ENCODE results near the gene SHISAL1. TPM values are rescaled to one million over a fixed set of nuclear protein-coding genes. Genes with fewer than 3 reads are reported as not detected.
A peak's percentile ranks its signal among the peaks of the same experiment; 100 is the strongest.

The SHISAL1 gene
- total and polyA plus RNA-seq, 5 donors: 1.0 to 5.8 (median 1.3) TPM

DNA sequence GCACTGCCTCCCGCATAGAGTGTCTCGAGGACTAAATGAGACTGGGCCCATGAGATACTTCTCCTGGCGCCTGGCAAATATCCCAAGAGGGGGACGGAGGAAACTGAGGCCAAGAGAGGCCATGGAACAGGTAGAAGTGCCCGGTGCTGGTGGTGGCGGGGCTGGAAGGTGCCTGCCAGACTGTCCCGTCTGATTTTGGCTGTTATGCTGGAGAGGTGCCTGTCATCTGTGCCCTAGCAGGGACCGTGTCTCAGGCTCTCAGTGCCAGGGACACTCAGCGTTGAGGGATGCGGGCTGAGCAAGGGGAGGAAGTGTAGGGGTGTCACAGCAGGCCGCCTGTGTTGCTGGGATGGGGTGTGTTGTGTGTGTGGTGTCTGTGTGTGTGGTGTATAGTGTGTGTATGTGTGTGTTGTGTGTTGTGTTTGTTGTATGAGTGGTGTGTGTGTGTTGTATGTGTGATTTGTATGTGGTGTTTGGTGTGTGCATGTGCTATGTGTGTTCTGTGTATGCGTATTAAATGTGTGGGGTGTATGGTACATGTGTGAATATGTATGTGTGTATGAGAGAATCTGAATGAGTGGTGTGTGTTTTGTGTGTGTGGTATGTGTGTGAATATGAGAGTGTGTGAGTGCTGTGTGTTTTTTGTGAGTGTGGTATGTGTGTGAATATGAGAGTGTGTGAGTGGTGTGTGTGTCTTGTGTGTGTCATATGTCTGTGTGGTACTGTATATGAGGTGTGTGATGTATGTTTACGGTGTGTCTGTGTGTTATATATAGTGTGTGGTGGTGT lies 21.3 kb upstream of the SHISAL1 start:
- ATAC-seq: no peak
- no peaks in the 10 kb centered on the region for H3K27me3 ChIP-seq (ENCODE audit: control insufficient read depth, insufficient read depth)

GRCh38 chr22:44332946-44333345 lies 20.2 kb upstream of the SHISAL1 start:
- ATAC-seq: no peak
- DNase-seq: peak in 1 of 3 donors; percentile 46
- Histone ChIP-seq H3K27ac (ENCODE audit: low read length) (no peak overlapping the region), H3K9me3 (ENCODE audit: control insufficient read depth, low read length) (no peaks in the 10 kb centered on the region), H3K27me3 (ENCODE audit: control insufficient read depth, insufficient read depth) (no peaks in the 10 kb centered on the region), H3K4me3 (ENCODE audit: low read length) (no peak overlapping the region), H3K4me1 (ENCODE audit: control insufficient read depth, insufficient read depth, low read length) (no peaks in the 10 kb centered on the region)
- intact Hi-C loops (cut with DNase I): loop anchor here in 1 of 4 donors (10.0 kb wide), 2 partner anchors 292 to 338 kb away; no protein-coding TSS in a partner anchor
- 83% methylated on average over 8 of the region's 8 CpGs for WGBS

More for the DNA sequence above, 21.3 kb upstream of the SHISAL1 start:
- Histone ChIP-seq H3K9me3 (ENCODE audit: control insufficient read depth, low read length) (no peaks in the 10 kb centered on the region), H3K4me3 (ENCODE audit: low read length) (no peak overlapping the region), H3K4me1 (ENCODE audit: control insufficient read depth, insufficient read depth, low read length) (no peaks in the 10 kb centered on the region), H3K27ac (ENCODE audit: low read length) (no peak overlapping the region)
- DNase-seq: peak in 1 of 3 donors; percentile 56
- 75% methylated on average over 13 of the region's 13 CpGs for WGBS
- intact Hi-C loops (cut with DNase I): loop anchor here in 1 of 4 donors (10.0 kb wide), 2 partner anchors 291 to 339 kb away; no protein-coding TSS in a partner anchor

DNA sequence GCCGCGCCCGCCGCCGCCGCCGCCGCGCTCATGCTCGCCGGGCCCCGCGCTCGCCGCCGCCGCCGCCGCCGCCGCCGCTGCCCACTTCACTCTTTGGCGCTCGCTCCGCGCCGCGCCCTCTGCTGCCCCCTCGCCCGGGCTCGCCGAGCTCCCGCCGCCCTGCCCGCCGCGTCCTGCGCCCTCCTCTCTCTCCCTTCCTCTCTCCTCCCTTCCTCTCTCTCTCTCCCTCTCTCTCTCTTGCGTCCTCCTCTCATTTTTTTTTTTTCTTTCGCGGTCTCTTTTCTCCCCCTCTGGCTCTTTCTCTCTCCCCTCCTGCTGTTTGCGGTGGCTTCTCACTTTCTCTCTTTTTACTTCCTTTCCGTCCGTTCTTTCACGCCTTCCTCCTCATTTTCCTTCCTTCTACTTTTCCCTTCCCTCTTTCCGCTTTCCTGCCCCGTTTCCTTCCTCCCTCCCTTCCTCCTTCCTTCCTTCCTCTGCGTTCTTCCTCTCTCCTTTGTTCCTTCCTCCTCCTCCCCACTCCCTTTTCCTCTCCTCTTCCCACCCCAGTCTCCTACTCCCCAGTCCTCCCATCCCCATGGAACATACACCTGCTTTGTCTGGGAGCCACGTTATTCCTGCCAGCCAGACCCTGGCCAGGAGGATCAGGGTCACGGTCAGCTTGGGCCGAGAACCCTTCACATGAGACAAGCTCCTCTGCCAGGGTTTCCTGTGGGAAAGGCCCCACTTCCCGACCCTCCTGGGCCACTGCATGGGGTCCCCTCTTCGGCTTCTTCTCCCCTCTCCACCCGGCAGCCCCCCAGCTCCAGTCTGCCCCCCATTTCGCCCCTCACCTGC lies 19.3 kb upstream of the SHISAL1 start:
- no peaks in the 10 kb centered on the region for H3K4me1 ChIP-seq (ENCODE audit: control insufficient read depth, insufficient read depth, low read length)
- intact Hi-C loops (cut with DNase I): loop anchor here in 1 of 4 donors (10.0 kb wide), 2 partner anchors 293 to 337 kb away; no protein-coding TSS in a partner anchor
- 10% methylated on average over 54 of the region's 55 CpGs for WGBS
- DNase-seq: peak in 2 of 3 donors; percentile 70 to 80
- peak overlapping the region; percentile 64 for H3K4me3 ChIP-seq (ENCODE audit: low read length)
- H3K27ac ChIP-seq (ENCODE audit: low read length): no peak overlapping the region
- no peaks in the 10 kb centered on the region for H3K9me3 ChIP-seq (ENCODE audit: control insufficient read depth, low read length)
- peak in 1 of 2 donors; percentile 24 for ATAC-seq
- H3K27me3 ChIP-seq (ENCODE audit: control insufficient read depth, insufficient read depth): no peaks in the 10 kb centered on the region

DNA sequence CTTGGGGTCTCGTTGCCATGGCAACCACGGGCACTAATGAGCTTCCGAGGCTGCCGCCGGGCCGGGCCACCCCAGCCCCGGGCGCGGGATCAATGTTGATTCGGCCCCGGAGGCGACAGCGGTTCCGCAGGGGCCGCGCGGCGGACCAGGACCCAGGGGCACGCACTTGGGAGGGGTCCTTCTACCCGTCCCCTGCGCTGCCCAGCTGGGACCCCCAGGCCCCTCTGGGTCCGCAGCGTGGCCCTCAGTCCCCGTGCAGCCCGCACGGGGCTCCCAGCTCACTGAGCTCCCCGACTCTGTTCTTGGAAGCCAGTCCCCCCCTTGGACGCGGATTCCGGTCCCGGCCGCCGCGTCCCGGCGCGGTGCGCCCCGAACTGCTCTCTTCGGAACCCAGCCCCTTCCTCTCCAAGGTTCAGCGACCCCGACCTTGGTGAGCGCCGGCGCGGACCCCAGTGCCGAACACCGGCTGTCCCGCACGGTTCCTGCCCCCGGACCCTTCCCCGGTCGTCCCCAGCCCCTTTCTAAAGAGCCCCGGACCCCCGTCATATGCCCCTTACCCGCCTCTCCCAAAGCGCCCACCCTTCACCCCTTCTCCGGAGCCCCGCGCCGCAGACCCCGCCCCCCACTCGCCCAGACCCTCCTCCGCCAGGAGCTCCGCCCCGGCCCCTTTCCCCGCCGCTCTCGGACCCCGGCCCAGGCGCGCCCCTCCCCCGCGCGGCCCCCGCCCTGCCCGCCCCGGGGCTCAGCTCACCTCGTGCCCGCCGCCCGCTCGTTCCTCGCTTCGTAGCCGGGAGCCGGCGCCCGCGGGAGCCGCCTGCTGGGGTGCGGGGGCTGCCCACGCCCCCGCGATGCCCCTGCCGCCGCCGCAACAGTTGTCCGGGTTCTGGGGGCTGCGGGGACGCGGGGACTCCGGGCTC lies 18.3 kb upstream of the SHISAL1 start:
- peak in 1 of 3 donors; percentile 56 for DNase-seq
- no peak overlapping the region for H3K27ac ChIP-seq (ENCODE audit: low read length)
- no peaks in the 10 kb centered on the region for H3K27me3 ChIP-seq (ENCODE audit: control insufficient read depth, insufficient read depth)
- H3K9me3 ChIP-seq (ENCODE audit: control insufficient read depth, low read length): no peaks in the 10 kb centered on the region
- peak overlapping the region; percentile 64 for H3K4me3 ChIP-seq (ENCODE audit: low read length)
- no peaks in the 10 kb centered on the region for H3K4me1 ChIP-seq (ENCODE audit: control insufficient read depth, insufficient read depth, low read length)
- ATAC-seq: no peak
- WGBS: 3% methylated on average over 103 of the region's 103 CpGs
- intact Hi-C loops (cut with DNase I): loop anchor here in 1 of 4 donors (10.0 kb wide), 2 partner anchors 294 to 336 kb away; no protein-coding TSS in a partner anchor

DNA sequence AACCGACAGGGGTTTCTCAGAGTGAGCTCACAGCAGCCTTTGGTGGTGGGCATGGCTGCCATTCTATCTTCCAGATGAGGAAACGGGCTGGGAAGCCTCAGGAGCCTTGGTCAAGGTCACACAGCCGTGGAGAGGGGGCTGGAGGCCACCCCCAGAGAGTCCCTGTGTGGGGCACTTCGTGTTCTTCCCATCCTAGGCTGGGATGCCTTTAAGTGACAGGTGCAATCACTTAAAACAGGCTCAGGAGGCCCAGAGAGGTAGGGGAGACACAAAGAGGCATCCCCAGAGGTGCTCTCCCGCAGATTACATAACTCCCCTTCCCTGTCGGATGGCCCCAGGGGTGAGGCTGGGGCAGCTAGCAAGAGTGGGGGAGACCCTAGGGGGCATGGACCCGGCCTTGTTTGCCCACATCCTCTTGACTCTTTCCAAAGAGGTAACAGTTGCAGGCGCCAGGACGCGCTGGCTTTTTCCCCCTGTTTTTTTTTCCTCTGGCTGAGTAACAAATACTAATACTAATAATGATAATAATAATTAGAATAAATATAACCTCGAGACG lies 17.5 kb upstream of the SHISAL1 start:
- no peak overlapping the region for H3K4me3 ChIP-seq (ENCODE audit: low read length)
- intact Hi-C loops (cut with DNase I): loop anchor here in 1 of 4 donors (10.0 kb wide), 2 partner anchors 295 to 335 kb away; no protein-coding TSS in a partner anchor
- WGBS: 45% methylated on average over 12 of the region's 12 CpGs
- no peaks in the 10 kb centered on the region for H3K9me3 ChIP-seq (ENCODE audit: control insufficient read depth, low read length)
- H3K27ac ChIP-seq (ENCODE audit: low read length): no peak overlapping the region
- peak in 1 of 3 donors; percentile 16 for DNase-seq
- no peak for ATAC-seq
- H3K4me1 ChIP-seq (ENCODE audit: control insufficient read depth, insufficient read depth, low read length): no peaks in the 10 kb centered on the region
- no peaks in the 10 kb centered on the region for H3K27me3 ChIP-seq (ENCODE audit: control insufficient read depth, insufficient read depth)

GRCh38 chr22:44329179-44329796 lies 16.5 kb upstream of the SHISAL1 start:
- Histone ChIP-seq H3K4me3 (ENCODE audit: low read length) (no peak overlapping the region), H3K27me3 (ENCODE audit: control insufficient read depth, insufficient read depth) (no peaks in the 10 kb centered on the region), H3K4me1 (ENCODE audit: control insufficient read depth, insufficient read depth, low read length) (no peaks in the 10 kb centered on the region), H3K27ac (ENCODE audit: low read length) (no peak overlapping the region), H3K9me3 (ENCODE audit: control insufficient read depth, low read length) (no peaks in the 10 kb centered on the region)
- intact Hi-C loops (cut with DNase I): no loop called here
- peak in 1 of 3 donors; percentile 26 for DNase-seq
- WGBS: 61% methylated on average over 17 of the region's 17 CpGs
- ATAC-seq: no peak

DNA sequence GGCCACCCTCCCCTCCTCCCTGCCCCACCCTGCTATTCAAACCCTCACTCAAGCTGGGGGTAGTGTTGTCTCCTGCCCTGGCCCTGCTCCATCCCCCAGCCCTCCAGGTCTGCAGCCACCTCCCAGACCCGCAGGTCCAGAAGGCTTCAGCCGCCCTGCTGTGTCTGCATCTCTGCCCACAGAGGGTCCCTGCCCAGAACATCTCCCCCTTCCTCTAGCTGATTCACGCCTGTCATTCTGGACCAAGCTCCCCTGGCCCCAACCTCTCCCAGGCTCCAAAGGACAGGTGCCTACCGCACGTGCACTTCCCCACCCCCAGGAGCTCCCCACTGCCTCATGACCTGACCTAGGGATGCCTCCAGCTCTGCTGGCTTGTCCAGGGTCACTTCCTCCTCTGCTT lies 16.0 kb upstream of the SHISAL1 start:
- WGBS: 90% methylated on average over 5 of the region's 5 CpGs
- no peak overlapping the region for H3K4me3 ChIP-seq (ENCODE audit: low read length)
- H3K27ac ChIP-seq (ENCODE audit: low read length): no peak overlapping the region
- H3K9me3 ChIP-seq (ENCODE audit: control insufficient read depth, low read length): no peaks in the 10 kb centered on the region
- no peak for DNase-seq
- H3K27me3 ChIP-seq (ENCODE audit: control insufficient read depth, insufficient read depth): no peaks in the 10 kb centered on the region
- no peak for ATAC-seq
- no peaks in the 10 kb centered on the region for H3K4me1 ChIP-seq (ENCODE audit: control insufficient read depth, insufficient read depth, low read length)
- intact Hi-C loops (cut with DNase I): no loop called here

GRCh38 chr22:44328326-44328725 lies 15.6 kb upstream of the SHISAL1 start:
- intact Hi-C loops (cut with DNase I): no loop called here
- ATAC-seq: no peak
- Histone ChIP-seq H3K9me3 (ENCODE audit: control insufficient read depth, low read length) (no peaks in the 10 kb centered on the region), H3K4me3 (ENCODE audit: low read length) (no peak overlapping the region), H3K27ac (ENCODE audit: low read length) (no peak overlapping the region), H3K4me1 (ENCODE audit: control insufficient read depth, insufficient read depth, low read length) (no peaks in the 10 kb centered on the region), H3K27me3 (ENCODE audit: control insufficient read depth, insufficient read depth) (no peaks in the 10 kb centered on the region)
- 95% methylated on average over 6 of the region's 6 CpGs for WGBS
- DNase-seq: peak in 1 of 3 donors; percentile 30

- no peak overlapping the region for H3K27ac ChIP-seq (ENCODE audit: low read length)
- H3K4me1 ChIP-seq (ENCODE audit: control insufficient read depth, insufficient read depth, low read length): no peaks in the 10 kb centered on the region
- ATAC-seq (no peak), DNase-seq (peak in 1 of 3 donors; percentile 3)
- H3K4me3 ChIP-seq (ENCODE audit: low read length): peak overlapping the region; percentile 75
- intact Hi-C loops (cut with DNase I): no loop called here
- H3K27me3 ChIP-seq (ENCODE audit: control insufficient read depth, insufficient read depth): no peaks in the 10 kb centered on the region
- 73% methylated on average over 7 of the region's 7 CpGs for WGBS
- H3K9me3 ChIP-seq (ENCODE audit: control insufficient read depth, low read length): no peaks in the 10 kb centered on the region
Measured at GRCh38 chr22:44326491-44326885, 13.7 kb upstream of the SHISAL1 start.

All from right cardiac atrium (tissue), 5 donors.